Activated CD4-positive, alpha-beta T cell treated with anti-CD3 and anti-CD28 coated beads for 36 hours (primary cell): ENCODE data around the gene TRPM1. TPM values are rescaled to one million over a fixed set of nuclear protein-coding genes. Genes with fewer than 3 reads are reported as not detected.

ENCODE experiments used
- ATAC-seq: fragments of 200-7000 bp; cut with Tn5 transposase; one replicate; pipeline ENCODE4 v1.10.0; 2021; ENCODE audit warnings: mild to moderate bottlenecking, moderate library complexity
- CTCF ChIA-PET: fragments of 350-600 bp; sonication (Branson Sonifier 250); formaldehyde crosslinking; loops from one replicate; lab custom pipeline; 2021; ENCODE audit warnings: antibody characterized with exemption; lab: Charles Lee
- POLR2A ChIA-PET: fragments of 350-600 bp; sonication (Branson Sonifier 250); formaldehyde crosslinking; loops from one replicate; lab custom pipeline; 2021; ENCODE audit warnings: antibody characterized with exemption, inconsistent platforms; lab: Charles Lee
- DNase-seq: peaks from one replicate; pipeline ENCODE4 v3.0.0-alpha.2; 2020
- H3K27ac Mint-ChIP-seq: one replicate; pipeline ENCODE4 v1.8.0; 2021; ENCODE audit warnings: mixed read lengths
- H3K27me3 Mint-ChIP-seq: one replicate; pipeline ENCODE4 v1.8.0; 2021; ENCODE audit warnings: mixed read lengths
- H3K36me3 Mint-ChIP-seq: one replicate; pipeline ENCODE4 v1.8.0; 2021; ENCODE audit warnings: low read depth, mixed read lengths
- H3K4me1 Mint-ChIP-seq: one replicate; pipeline ENCODE4 v1.8.0; 2021; ENCODE audit warnings: mixed read lengths
- H3K4me3 Mint-ChIP-seq: one replicate; pipeline ENCODE4 v1.8.0; 2021; ENCODE audit warnings: mild to moderate bottlenecking, moderate library complexity, mixed read lengths
- H3K9me3 Mint-ChIP-seq: one replicate; pipeline ENCODE4 v1.8.0; 2021; ENCODE audit warnings: low read depth, mixed read lengths
- intact Hi-C, 2 experiments: fragments of 100-400 bp; cut with DNase I in 1 of 2; cut with micrococcal nuclease in 1 of 2; formaldehyde crosslinking; loops; one replicate each; pipeline versions ENCODE4 v1.14.2 to v1.15.1; 2022 to 2024; cut with DNase I, micrococcal nuclease
- total RNA-seq, 2 experiments: library from RNA; stranded (reverse); gene quantifications; one replicate each; pipeline ENCODE4 v1.2.3, GENCODE V29; 2021

TRPM1 gene
- total RNA-seq, 2 experiments from 2014 or later: not detected

GRCh38 chr15:31136016-31136415 lies 34.5 kb upstream of the TRPM1 start:
- no peaks in the 10 kb centered on the region for H3K36me3 Mint-ChIP-seq
- ATAC-seq (no peak), DNase-seq (no peak)
- ChIA-PET CTCF (interaction anchor here (0.7 kb wide), 1 partner anchor 40 kb away, joined by 3 read pairs; no protein-coding TSS in a partner anchor), POLR2A (no interaction called here)
- H3K9me3 Mint-ChIP-seq: no peaks in the 10 kb centered on the region
- H3K27ac Mint-ChIP-seq: no peak overlapping the region
- no peaks in the 10 kb centered on the region for H3K27me3 Mint-ChIP-seq
- intact Hi-C loops: loop anchor here in 1 of 2 experiments (10.0 kb wide), 1 partner anchor 359 kb away; no protein-coding TSS in a partner anchor
- H3K4me3 Mint-ChIP-seq: no peak overlapping the region
- no peaks in the 10 kb centered on the region for H3K4me1 Mint-ChIP-seq

GRCh38 chr15:31135523-31135922 lies 34.0 kb upstream of the TRPM1 start:
- CTCF ChIA-PET: interaction anchor here (0.7 kb wide), 1 partner anchor 39 kb away, joined by 3 read pairs; no protein-coding TSS in a partner anchor
- Mint-ChIP-seq H3K4me3 (no peak overlapping the region), H3K27me3 (no peaks in the 10 kb centered on the region), H3K27ac (no peak overlapping the region), H3K9me3 (no peaks in the 10 kb centered on the region), H3K4me1 (no peaks in the 10 kb centered on the region), H3K36me3 (no peaks in the 10 kb centered on the region)
- DNase-seq (no peak), ATAC-seq (no peak)
- intact Hi-C loops: loop anchor here in 1 of 2 experiments (10.0 kb wide), 1 partner anchor 359 kb away; no protein-coding TSS in a partner anchor
- POLR2A ChIA-PET: no interaction called here

DNA sequence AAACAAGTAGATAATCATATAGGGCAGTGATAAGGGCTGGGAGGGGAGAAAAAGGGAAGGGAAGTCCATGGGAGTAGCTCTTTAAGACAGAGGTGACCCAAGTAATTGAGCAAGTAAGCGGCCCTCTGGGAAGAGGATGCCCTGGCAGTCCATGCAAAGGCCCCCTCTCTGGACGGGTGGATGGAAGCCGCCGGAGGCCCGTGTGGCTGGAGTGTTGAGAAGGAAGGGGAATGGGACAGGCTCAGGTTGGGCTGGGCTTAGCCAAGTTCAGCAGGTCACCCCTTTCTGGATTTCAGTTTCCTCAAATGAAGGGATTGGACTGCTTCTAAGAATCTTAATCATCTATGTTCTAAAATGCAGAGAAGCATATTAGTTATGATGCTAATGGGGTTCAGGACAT lies 32.4 kb upstream of the TRPM1 start:
- no peak overlapping the region for H3K4me3 Mint-ChIP-seq
- H3K27me3 Mint-ChIP-seq: no peaks in the 10 kb centered on the region
- intact Hi-C loops: loop anchor here in 1 of 2 experiments (10.0 kb wide), 1 partner anchor 361 kb away; no protein-coding TSS in a partner anchor
- ChIA-PET POLR2A (no interaction called here), CTCF (interaction anchor here (0.6 kb wide), 1 partner anchor 491 kb away, joined by 3 read pairs; no protein-coding TSS in a partner anchor)
- DNase-seq: no peak
- H3K36me3 Mint-ChIP-seq: no peaks in the 10 kb centered on the region
- peaks cover 3% of the 10 kb centered on the region for H3K4me1 Mint-ChIP-seq
- no peak overlapping the region for H3K27ac Mint-ChIP-seq
- ATAC-seq: no peak
- no peaks in the 10 kb centered on the region for H3K9me3 Mint-ChIP-seq

DNA sequence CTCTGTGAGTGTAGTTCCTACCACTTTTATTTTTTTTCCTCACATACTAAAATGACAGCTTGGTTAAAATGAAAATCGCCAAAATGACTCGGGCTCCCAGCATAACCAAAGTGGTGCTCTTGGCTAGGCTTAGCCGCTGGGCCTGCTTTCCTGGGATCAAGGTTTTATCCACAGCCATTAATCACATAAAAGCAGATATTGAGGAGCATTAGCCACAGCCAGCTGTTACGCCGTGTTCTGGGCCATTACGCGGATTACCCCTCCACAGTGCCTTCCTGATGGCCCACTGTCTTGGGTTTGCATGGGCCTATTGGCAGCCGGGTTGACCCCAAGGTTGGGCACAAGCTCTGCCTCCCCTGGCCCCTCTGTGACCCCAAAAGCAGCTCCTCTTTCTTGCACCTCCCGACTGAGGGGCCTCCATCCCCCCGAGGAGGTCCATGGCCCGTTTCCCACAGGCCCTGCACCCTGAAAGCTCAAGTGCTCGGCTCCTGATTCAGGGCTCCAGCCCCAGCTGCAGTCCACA lies 30.4 kb upstream of the TRPM1 start:
- no peaks in the 10 kb centered on the region for H3K9me3 Mint-ChIP-seq
- CTCF ChIA-PET: interaction anchor here (0.7 to 1.2 kb wide), 2 partner anchors 13 to 15 kb away, joined by 4 read pairs; no protein-coding TSS in a partner anchor
- no peak overlapping the region for H3K4me3 Mint-ChIP-seq
- ATAC-seq (no peak), DNase-seq (no peak)
- no peak overlapping the region for H3K27ac Mint-ChIP-seq
- intact Hi-C loops: loop anchor here in 1 of 2 experiments (10.0 kb wide), 1 partner anchor 363 kb away; no protein-coding TSS in a partner anchor
- no peaks in the 10 kb centered on the region for H3K36me3 Mint-ChIP-seq
- no peaks in the 10 kb centered on the region for H3K27me3 Mint-ChIP-seq
- POLR2A ChIA-PET: no interaction called here
- peaks cover 3% of the 10 kb centered on the region for H3K4me1 Mint-ChIP-seq

DNA sequence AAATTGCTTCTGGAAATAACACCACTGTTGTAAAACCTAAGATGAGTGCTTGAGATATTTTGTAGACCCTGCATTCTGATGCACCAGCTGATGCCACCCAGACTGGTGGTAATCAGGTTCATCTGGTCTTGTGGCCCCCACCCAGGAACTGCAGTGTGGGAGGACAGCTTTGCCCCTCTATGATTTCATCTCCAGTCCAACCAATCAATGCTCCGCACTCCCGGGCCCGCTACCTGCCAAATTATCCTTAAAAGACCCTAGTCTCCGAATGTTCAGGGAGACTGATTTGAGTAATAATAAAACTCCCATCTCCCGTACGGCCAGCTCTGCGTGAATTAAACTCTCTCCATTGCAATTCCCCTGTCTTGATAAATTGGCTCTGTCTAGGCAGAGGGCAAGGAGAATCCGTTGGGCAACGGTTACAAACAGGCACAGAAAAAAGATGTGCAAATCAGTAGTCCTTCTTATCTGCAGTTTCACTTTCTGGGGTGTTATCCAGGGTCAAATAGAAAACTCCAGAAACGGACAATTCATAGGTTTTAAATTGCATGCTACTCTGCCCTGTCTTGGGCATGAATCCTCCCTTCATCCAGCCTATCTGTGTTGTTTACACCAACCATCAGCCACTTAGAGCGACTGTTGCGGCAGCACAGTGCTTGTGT lies 29.2 kb upstream of the TRPM1 start:
- ATAC-seq (no peak), DNase-seq (no peak)
- H3K9me3 Mint-ChIP-seq: no peaks in the 10 kb centered on the region
- no peak overlapping the region for H3K4me3 Mint-ChIP-seq
- H3K4me1 Mint-ChIP-seq: peaks cover 3% of the 10 kb centered on the region
- CTCF ChIA-PET: no interaction called here
- intact Hi-C loops: loop anchor here in 1 of 2 experiments (10.0 kb wide), 1 partner anchor 364 kb away; no protein-coding TSS in a partner anchor
- no peaks in the 10 kb centered on the region for H3K36me3 Mint-ChIP-seq
- H3K27me3 Mint-ChIP-seq: no peaks in the 10 kb centered on the region
- H3K27ac Mint-ChIP-seq: no peak overlapping the region
- POLR2A ChIA-PET: no interaction called here

- Mint-ChIP-seq H3K4me3 (no peak overlapping the region), H3K27ac (no peak overlapping the region), H3K9me3 (no peaks in the 10 kb centered on the region), H3K4me1 (peaks cover 3% of the 10 kb centered on the region), H3K36me3 (no peaks in the 10 kb centered on the region), H3K27me3 (no peaks in the 10 kb centered on the region)
- DNase-seq (no peak), ATAC-seq (no peak)
- CTCF ChIA-PET: interaction anchor here (0.6 to 2.0 kb wide), 35 partner anchors 9 to 1792 kb away, joined by 3 to 19 read pairs (median 4); partner anchors contain the start of gene TRPM1
- intact Hi-C loops: loop anchor here in 1 of 2 experiments (5.0 to 10.0 kb wide), 5 partner anchors 205 to 468 kb away; no protein-coding TSS in a partner anchor
- POLR2A ChIA-PET: interaction anchor here (0.7 to 0.9 kb wide), 2 partner anchors 26 to 138 kb away, joined by 3 to 4 read pairs; no protein-coding TSS in a partner anchor
Measured at GRCh38 chr15:31129769-31130303, 28.3 kb upstream of the TRPM1 start.

GRCh38 chr15:31128919-31129768 lies 27.6 kb upstream of the TRPM1 start:
- DNase-seq (peak; percentile 88), ATAC-seq (peak; percentile 93)
- peaks cover 3% of the 10 kb centered on the region for H3K4me1 Mint-ChIP-seq
- CTCF ChIA-PET: interaction anchor here (0.6 to 2.0 kb wide), 48 partner anchors 9 to 1791 kb away, joined by 3 to 19 read pairs (median 4); partner anchors contain the start of genes FAN1, MTMR10 and TRPM1
- intact Hi-C loops: loop anchor here in 1 of 2 experiments (5.0 to 10.0 kb wide), 4 partner anchors 204 to 467 kb away; no protein-coding TSS in a partner anchor
- no peaks in the 10 kb centered on the region for H3K36me3 Mint-ChIP-seq
- no peak overlapping the region for H3K27ac Mint-ChIP-seq
- H3K4me3 Mint-ChIP-seq: no peak overlapping the region
- H3K27me3 Mint-ChIP-seq: no peaks in the 10 kb centered on the region
- no peaks in the 10 kb centered on the region for H3K9me3 Mint-ChIP-seq
- POLR2A ChIA-PET: interaction anchor here (0.7 to 0.9 kb wide), 2 partner anchors 25 to 137 kb away, joined by 3 to 4 read pairs; no protein-coding TSS in a partner anchor

- no peak for DNase-seq
- ChIA-PET CTCF (interaction anchor here (0.7 to 2.0 kb wide), 20 partner anchors 10 to 270 kb away, joined by 3 to 19 read pairs (median 4); partner anchors contain the start of genes FAN1, MTMR10 and TRPM1), POLR2A (no interaction called here)
- Mint-ChIP-seq H3K4me3 (no peak overlapping the region), H3K9me3 (no peaks in the 10 kb centered on the region), H3K27ac (no peak overlapping the region), H3K36me3 (no peaks in the 10 kb centered on the region), H3K27me3 (no peaks in the 10 kb centered on the region), H3K4me1 (peaks cover 3% of the 10 kb centered on the region)
- intact Hi-C loops: loop anchor here in 1 of 2 experiments (5.0 to 10.0 kb wide), 4 partner anchors 204 to 466 kb away; no protein-coding TSS in a partner anchor
- ATAC-seq: no peak
Measured at GRCh38 chr15:31128477-31128876, 27.0 kb upstream of the TRPM1 start.

- ATAC-seq (no peak), DNase-seq (no peak)
- CTCF ChIA-PET: interaction anchor here (0.6 to 2.0 kb wide), 7 partner anchors 17 to 269 kb away, joined by 3 to 19 read pairs (median 3); no protein-coding TSS in a partner anchor
- no peak overlapping the region for H3K27ac Mint-ChIP-seq
- H3K27me3 Mint-ChIP-seq: no peaks in the 10 kb centered on the region
- no peaks in the 10 kb centered on the region for H3K9me3 Mint-ChIP-seq
- H3K4me1 Mint-ChIP-seq: peaks cover 3% of the 10 kb centered on the region
- intact Hi-C loops: loop anchor here in 1 of 2 experiments (5.0 to 10.0 kb wide), 4 partner anchors 203 to 465 kb away; no protein-coding TSS in a partner anchor
- no peaks in the 10 kb centered on the region for H3K36me3 Mint-ChIP-seq
- POLR2A ChIA-PET: no interaction called here
- H3K4me3 Mint-ChIP-seq: no peak overlapping the region
Measured at GRCh38 chr15:31127596-31128261, 26.2 kb upstream of the TRPM1 start.

DNA sequence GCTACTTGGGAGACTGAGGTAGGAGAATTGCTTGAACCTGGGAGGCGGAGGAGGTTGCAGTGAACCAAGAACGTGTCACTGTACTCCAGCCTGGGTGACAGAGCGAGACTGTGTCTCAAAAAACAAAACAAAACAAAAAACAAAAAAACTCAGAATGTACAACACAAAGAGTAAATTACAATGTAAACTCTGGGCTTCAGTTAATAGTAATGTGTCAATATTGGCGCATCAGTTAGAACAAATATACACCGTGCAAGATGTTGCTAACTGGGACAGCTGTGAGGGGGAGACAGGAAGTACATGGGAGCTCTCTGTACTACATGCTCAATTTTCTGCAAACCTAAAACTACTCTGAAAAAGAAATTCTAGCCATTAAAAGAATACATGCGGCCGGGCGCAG lies 23.5 kb upstream of the TRPM1 start:
- no peak for DNase-seq
- no peak overlapping the region for H3K4me3 Mint-ChIP-seq
- H3K4me1 Mint-ChIP-seq: peaks cover 3% of the 10 kb centered on the region
- no peaks in the 10 kb centered on the region for H3K27me3 Mint-ChIP-seq
- no peak overlapping the region for H3K27ac Mint-ChIP-seq
- ChIA-PET CTCF (no interaction called here), POLR2A (no interaction called here)
- intact Hi-C loops: loop anchor here in 1 of 2 experiments (5.0 to 10.0 kb wide), 4 partner anchors 200 to 463 kb away; no protein-coding TSS in a partner anchor
- peaks cover 3% of the 10 kb centered on the region for H3K9me3 Mint-ChIP-seq
- ATAC-seq: no peak
- H3K36me3 Mint-ChIP-seq: no peaks in the 10 kb centered on the region
